Erythroblast (primary cell): Measurements from ENCODE around the gene TSSK3.

ENCODE experiments used
- GATA1 ChIP-seq: IDR thresholded peaks from 2 replicates; pipeline ENCODE4 v1.6.1; 2011; ENCODE audit warnings: low read depth, mild to moderate bottlenecking, control low read depth, low read length, moderate library complexity
- POLR2A ChIP-seq: IDR thresholded peaks from 2 replicates; pipeline ENCODE4 v1.6.1; 2011; ENCODE audit warnings: mild to moderate bottlenecking, low read length

DNA sequence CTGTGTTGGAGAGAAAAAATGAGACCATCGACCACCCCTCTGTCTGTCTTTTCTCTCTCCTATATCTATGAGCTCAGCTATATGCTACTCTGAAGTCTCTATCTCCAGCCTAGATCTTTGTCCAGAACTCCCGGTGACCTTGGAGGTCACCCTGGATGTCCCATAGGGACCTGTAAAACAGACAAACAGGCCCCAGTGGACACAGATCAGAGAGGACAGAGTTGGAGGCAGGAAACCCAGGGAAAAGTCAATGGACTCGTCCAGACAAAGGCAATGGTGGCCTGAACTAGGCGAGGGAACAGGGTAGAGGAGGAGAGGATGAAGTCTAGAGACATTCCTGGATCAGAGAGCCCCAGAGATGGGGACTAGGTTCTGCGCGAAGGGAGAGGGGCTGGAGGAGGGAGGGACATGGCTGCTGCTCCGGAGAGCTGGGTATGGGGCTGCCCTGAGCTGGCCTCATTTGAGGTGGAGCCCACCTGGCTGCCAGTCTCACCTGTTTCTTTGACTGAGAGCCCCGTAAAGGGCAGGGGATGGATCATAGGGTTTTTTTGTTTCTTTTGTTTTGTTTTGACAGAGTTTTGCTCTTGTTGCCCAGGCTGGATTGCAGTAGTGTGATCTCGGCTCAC is 15.7 kb upstream of the TSSK3 start:
- TF ChIP-seq POLR2A = no peak
- TF ChIP-seq GATA1 = no peak
